OCI-LY7 (cell line): ENCODE results near the gene DNAH17. TPM values are rescaled to one million over a fixed set of nuclear protein-coding genes. Genes with fewer than 3 reads are reported as not detected.

Source experiments
- BruUV-seq: library from RNA; stranded (reverse); fragments of 400-500 nt; replicated peaks from 2 replicates; lab custom pipeline; 2021; lab: Mats Ljungman, UMichigan
- CTCF ChIA-PET: fragments of 300-600 bp; sonication (Branson Sonifier 250); formaldehyde crosslinking; loops from one replicate; lab custom pipeline; 2022; ENCODE audit warnings: antibody characterized with exemption; ENCODE audit not compliant: unreplicated experiment; lab: Charles Lee
- POLR2A ChIA-PET: fragments of 300-600 bp; sonication (Branson Sonifier 250); formaldehyde crosslinking; loops from one replicate; lab custom pipeline; 2022; ENCODE audit warnings: antibody characterized with exemption; lab: Charles Lee
- DNase-seq: peaks from one replicate; pipeline ENCODE4 v3.0.0-alpha.2; 2015; ENCODE audit warnings: low spot score
- H2AFZ ChIP-seq: fragments of 200-600 bp; sonication (generic), shearing (Covaris generic); 2 replicates; pipeline ENCODE4 v1.6.1; 2014; ENCODE audit warnings: mild to moderate bottlenecking, antibody characterized with exemption, low read length, moderate library complexity
- H3K27ac ChIP-seq: fragments of 200-600 bp; sonication (generic); 2 replicates; pipeline ENCODE4 v1.5.1; 2014; ENCODE audit warnings: mixed run types, low read depth, mild to moderate bottlenecking, moderate library complexity, low read length, inconsistent platforms; ENCODE audit not compliant: poor library complexity, severe bottlenecking
- H3K36me3 ChIP-seq: fragments of 200-600 bp; sonication (generic); 2 replicates; pipeline ENCODE4 v1.6.1; 2014; ENCODE audit warnings: mild to moderate bottlenecking, antibody characterized with exemption, low read length, moderate library complexity, mixed read lengths; ENCODE audit not compliant: insufficient read depth
- H3K4me1 ChIP-seq: fragments of 200-600 bp; sonication (generic); 2 replicates; pipeline ENCODE4 v1.5.1; 2014; ENCODE audit warnings: mild to moderate bottlenecking, low read length; ENCODE audit not compliant: insufficient read depth, poor library complexity, severe bottlenecking
- H3K4me2 ChIP-seq: fragments of 200-600 bp; sonication (generic); 2 replicates; pipeline ENCODE4 v1.6.1; 2014; ENCODE audit warnings: mild to moderate bottlenecking, low read length
- H3K4me3 ChIP-seq: fragments of 200-600 bp; sonication (generic); 2 replicates; pipeline ENCODE4 v1.5.1; 2014; ENCODE audit warnings: mild to moderate bottlenecking, low read depth, low read length; ENCODE audit not compliant: poor library complexity, severe bottlenecking
- H3K79me2 ChIP-seq: fragments of 200-600 bp; sonication (generic); 2 replicates; pipeline ENCODE4 v1.6.1; 2016; ENCODE audit warnings: low read depth, mild to moderate bottlenecking, low read length, moderate library complexity, mixed read lengths; ENCODE audit not compliant: insufficient read depth
- H3K9me2 ChIP-seq: fragments of 200-600 bp; sonication (generic); 2 replicates; pipeline ENCODE4 v1.6.1; 2016; ENCODE audit warnings: mild to moderate bottlenecking, low read length, mixed read lengths; ENCODE audit not compliant: insufficient read depth
- H3K9me3 ChIP-seq: fragments of 200-600 bp; sonication (generic); 2 replicates; pipeline ENCODE4 v1.6.1; 2014; ENCODE audit warnings: mild to moderate bottlenecking, mixed run types, low read length, mixed read lengths
- H4K20me1 ChIP-seq: fragments of 200-600 bp; sonication (generic); 2 replicates; pipeline ENCODE4 v1.6.1; 2014; ENCODE audit warnings: mild to moderate bottlenecking, antibody characterized with exemption, low read length, moderate library complexity, mixed read lengths; ENCODE audit not compliant: insufficient read depth
- CTCF ChIP-seq: fragments of 200-600 bp; sonication (generic); conservative IDR thresholded peaks from 2 replicates; pipeline ENCODE4 v1.5.1; 2014; ENCODE audit warnings: mild to moderate bottlenecking, antibody characterized with exemption, low read length, moderate library complexity, mixed read lengths
- EZH2phosphoT487 ChIP-seq: fragments of 200-600 bp; sonication (generic); IDR thresholded peaks from 2 replicates; pipeline ENCODE4 v1.6.1; 2018; ENCODE audit warnings: low read depth, borderline replicate concordance, mild to moderate bottlenecking, mixed run types, antibody characterized with exemption, low read length, moderate library complexity, mixed read lengths
- intact Hi-C: fragments of 100-400 bp; cut with micrococcal nuclease; formaldehyde crosslinking; loops from one replicate; pipeline ENCODE4 v1.10.0; 2022; ENCODE audit not compliant: unreplicated experiment
- total RNA-seq, 2 experiments: library from RNA; depleted of rRNA in 1 of 2; stranded (reverse); fragments of >200 nt in 1 of 2; shearing (Covaris generic) in 1 of 2; gene quantifications; 2 replicates each; pipeline ENCODE4 v1.2.3, GENCODE V29; 2014 to 2022

Gene DNAH17
- total RNA-seq, 2 experiments from 2014 or later: 0.89 to 1.1 TPM

GRCh38 chr17:78474614-78475146, 102.5 kb downstream of the DNAH17 start:
- no peak for TF ChIP-seq EZH2phosphoT487
- intact Hi-C loops: no loop called here
- no peaks in the 10 kb centered on the region for H4K20me1 ChIP-seq
- H3K9me3 ChIP-seq: no peaks in the 10 kb centered on the region
- peaks cover 5% of the 10 kb centered on the region for H3K4me1 ChIP-seq
- H3K4me2 ChIP-seq: no peak overlapping the region
- CTCF ChIA-PET: no interaction called here
- no peaks in the 10 kb centered on the region for H3K9me2 ChIP-seq
- H3K79me2 ChIP-seq: no peaks in the 10 kb centered on the region
- no peak overlapping the region for H2AFZ ChIP-seq
- no TSS peak for BruUV-seq
- POLR2A ChIA-PET: no interaction called here
- no peaks in the 10 kb centered on the region for H3K36me3 ChIP-seq
- H3K4me3 ChIP-seq: no peak overlapping the region
- no peak overlapping the region for H3K27ac ChIP-seq
- no peak for DNase-seq

- H4K20me1 ChIP-seq: no peaks in the 10 kb centered on the region
- ChIA-PET CTCF (no interaction called here), POLR2A (no interaction called here)
- TF ChIP-seq EZH2phosphoT487 (no peak), CTCF (no peak)
- intact Hi-C loops: no loop called here
- H3K27ac ChIP-seq: no peak overlapping the region
- H2AFZ ChIP-seq: no peak overlapping the region
- H3K36me3 ChIP-seq: no peaks in the 10 kb centered on the region
- H3K4me3 ChIP-seq: no peak overlapping the region
- BruUV-seq: no TSS peak
- H3K4me2 ChIP-seq: no peak overlapping the region
- no peaks in the 10 kb centered on the region for H3K79me2 ChIP-seq
- no peak for DNase-seq
- H3K4me1 ChIP-seq: peaks cover 5% of the 10 kb centered on the region
- no peaks in the 10 kb centered on the region for H3K9me2 ChIP-seq
- no peaks in the 10 kb centered on the region for H3K9me3 ChIP-seq
These were observed 103.1 kb downstream of the DNAH17 start for GRCh38 chr17:78473951-78474613.

GRCh38 chr17:78472035-78472905, 104.9 kb downstream of the DNAH17 start:
- no peaks in the 10 kb centered on the region for H3K9me2 ChIP-seq
- H3K4me2 ChIP-seq: no peak overlapping the region
- no peaks in the 10 kb centered on the region for H3K79me2 ChIP-seq
- H3K27ac ChIP-seq: no peak overlapping the region
- BruUV-seq: no TSS peak
- no peaks in the 10 kb centered on the region for H3K9me3 ChIP-seq
- no peak overlapping the region for H2AFZ ChIP-seq
- no peak for TF ChIP-seq EZH2phosphoT487
- no peak for TF ChIP-seq CTCF
- DNase-seq: peak; percentile 20
- H3K4me3 ChIP-seq: no peak overlapping the region
- CTCF ChIA-PET: interaction anchor here (0.5 kb wide), 1 partner anchor 200 kb away, joined by 3 read pairs; no protein-coding TSS in a partner anchor
- H3K4me1 ChIP-seq: peaks cover 5% of the 10 kb centered on the region
- no peaks in the 10 kb centered on the region for H4K20me1 ChIP-seq
- POLR2A ChIA-PET: no interaction called here
- intact Hi-C loops: no loop called here
- H3K36me3 ChIP-seq: no peaks in the 10 kb centered on the region
